Left renal pelvis (tissue), 4 donors: ENCODE results near the gene PCBP2. TPM values are rescaled to one million over a fixed set of nuclear protein-coding genes. Genes with fewer than 3 reads are reported as not detected.
"Not testable (repeated sequence)": the region's sequence is repeated elsewhere in the genome, so short reads cannot be mapped to it uniquely, and the experiment has no call there.

ENCODE experiments used
- DNase-seq, 4 donors: peaks; one replicate each; pipeline ENCODE4 v3.0.0-alpha.2; 2013; ENCODE audit warnings: low read depth in 4 of 4, low spot score in 3 of 4
- polyA plus RNA-seq, 4 donors: library from polyadenylated mRNA; unstranded; fragments of 120-200 nt; gene quantifications; one replicate each; pipeline ENCODE4 v1.2.1, GENCODE V29; 2013; ENCODE audit not compliant: insufficient read length in 4 of 4

PCBP2 gene
- polyA plus RNA-seq, 4 donors, result 796 to 1,179 (median 1,079) TPM

- DNase-seq, result no peak
Measured at GRCh38 chr12:53467880-53468279, 16.0 kb downstream of the PCBP2 start.

- DNase-seq, result no peak
Measured at GRCh38 chr12:53468282-53468681, 16.4 kb downstream of the PCBP2 start.

GRCh38 chr12:53472056-53472582, 20.2 kb downstream of the PCBP2 start:
- DNase-seq, result no peak

GRCh38 chr12:53474077-53474476, 22.2 kb downstream of the PCBP2 start:
- DNase-seq, result no peak

GRCh38 chr12:53474819-53475218, 22.9 kb downstream of the PCBP2 start:
- DNase-seq, result no peak

- no peak for DNase-seq
Measured at GRCh38 chr12:53476769-53477209, 24.9 kb downstream of the PCBP2 start.

GRCh38 chr12:53478865-53479264, 27.0 kb downstream of the PCBP2 start:
- DNase-seq, result no peak

- no peak for DNase-seq
Measured at GRCh38 chr12:53479331-53479730, 27.4 kb downstream of the PCBP2 start.

GRCh38 chr12:53480491-53481442, 28.9 kb downstream of the PCBP2 start:
- no peak for DNase-seq

GRCh38 chr12:53481458-53481857, 29.6 kb downstream of the PCBP2 start:
- not testable (repeated sequence) for DNase-seq

- DNase-seq, result no peak
Measured at GRCh38 chr12:53481939-53482586, 30.2 kb downstream of the PCBP2 start.

- no peak for DNase-seq
Measured at GRCh38 chr12:53482626-53483168, 30.8 kb downstream of the PCBP2 start.

GRCh38 chr12:53483225-53483978, 31.5 kb downstream of the PCBP2 start:
- DNase-seq, result no peak

- DNase-seq, result no peak
Measured at GRCh38 chr12:53483979-53484377, 32.1 kb downstream of the PCBP2 start.

GRCh38 chr12:53484686-53485575, 33.0 kb downstream of the PCBP2 start:
- DNase-seq, result no peak

GRCh38 chr12:53485955-53486735, 34.2 kb downstream of the PCBP2 start:
- no peak for DNase-seq

- DNase-seq, result no peak
Measured at GRCh38 chr12:53486736-53487487, 35.0 kb downstream of the PCBP2 start.
